Measurements from ENCODE around the gene CNPY1. TPM values are rescaled to one million over a fixed set of nuclear protein-coding genes. Genes with fewer than 3 reads are reported as not detected.

Gene CNPY1
- total and polyA plus RNA-seq, 5 donors, result not detected

DNA sequence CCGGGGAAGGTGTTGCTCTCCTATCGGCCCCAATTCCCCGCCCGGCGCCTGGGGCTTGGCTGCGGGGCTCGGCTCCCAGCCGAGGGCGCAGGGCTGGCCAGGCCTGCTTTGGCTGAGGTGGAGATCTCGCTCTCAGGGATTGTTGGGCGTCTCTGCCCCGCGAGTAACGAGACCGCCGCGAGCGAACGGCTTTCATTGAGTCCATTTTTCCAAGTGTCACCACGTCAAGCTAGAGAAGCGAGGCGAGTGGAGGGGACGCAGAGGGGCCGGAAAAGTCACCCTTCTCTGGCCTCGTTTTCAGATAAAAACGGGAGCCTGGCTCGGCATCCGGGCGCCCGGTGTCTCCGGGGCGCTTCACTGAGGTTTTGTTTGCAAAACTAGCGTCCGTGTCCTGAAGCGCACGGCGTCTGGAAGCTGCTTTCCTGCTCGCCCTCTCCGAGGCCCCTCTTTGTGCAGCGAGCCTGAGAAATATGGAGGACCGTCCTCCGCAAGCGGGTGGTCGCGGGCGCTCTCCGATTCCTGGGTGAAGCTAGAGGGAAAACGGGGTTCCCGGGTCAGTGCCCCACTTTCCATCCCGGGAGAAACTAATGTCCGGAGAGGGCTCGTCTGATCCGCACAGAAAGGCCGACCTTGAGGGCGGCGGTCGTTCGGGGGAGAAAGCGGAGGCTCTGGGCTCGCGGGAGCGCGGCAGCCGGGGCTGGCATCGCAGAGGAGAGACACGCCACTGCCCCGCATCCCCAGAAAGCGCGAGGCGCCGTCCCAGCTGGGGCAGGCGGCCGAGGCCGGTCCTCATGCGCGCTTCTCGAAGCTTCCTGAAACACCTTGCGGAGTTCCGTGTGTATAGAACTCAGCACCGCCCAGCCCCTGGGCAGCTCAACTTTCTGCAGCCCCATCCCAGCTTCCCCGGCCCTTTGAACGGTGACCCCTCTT, 91.9 kb downstream of the CNPY1 start:
- Histone ChIP-seq H3K4me3 (ENCODE audit: low read length) (no peak overlapping the region), H3K27ac (ENCODE audit: low read length) (no peak overlapping the region), H3K9me3 (ENCODE audit: control insufficient read depth, low read length) (no peaks in the 10 kb centered on the region), H3K27me3 (ENCODE audit: control insufficient read depth, insufficient read depth) (no peaks in the 10 kb centered on the region), H3K4me1 (ENCODE audit: control insufficient read depth, insufficient read depth, low read length) (peaks cover 2% of the 10 kb centered on the region)
- no peak for ATAC-seq
- intact Hi-C loops (cut with DNase I), result no loop called here
- no peak for DNase-seq
- 1% methylated on average over 82 of the region's 82 CpGs for WGBS

- H3K27me3 ChIP-seq (ENCODE audit: control insufficient read depth, insufficient read depth), result no peaks in the 10 kb centered on the region
- WGBS, result 3% methylated on average over 57 of the region's 57 CpGs
- intact Hi-C loops (cut with DNase I), result no loop called here
Measured at GRCh38 chr7:155453296-155454182, 92.8 kb downstream of the CNPY1 start.

GRCh38 chr7:155452505-155453295, 93.7 kb downstream of the CNPY1 start:
- H3K27ac ChIP-seq (ENCODE audit: low read length), result no peak overlapping the region
- no peak for ATAC-seq
- no peak for DNase-seq
- intact Hi-C loops (cut with DNase I), result no loop called here
- no peak overlapping the region for H3K4me3 ChIP-seq (ENCODE audit: low read length)
- no peaks in the 10 kb centered on the region for H3K9me3 ChIP-seq (ENCODE audit: control insufficient read depth, low read length)
- no peaks in the 10 kb centered on the region for H3K27me3 ChIP-seq (ENCODE audit: control insufficient read depth, insufficient read depth)
- WGBS, result 22% methylated on average over 5 of the region's 5 CpGs
- H3K4me1 ChIP-seq (ENCODE audit: control insufficient read depth, insufficient read depth, low read length), result peaks cover 2% of the 10 kb centered on the region

More at GRCh38 chr7:155453296-155454182, 92.8 kb downstream of the CNPY1 start:
- no peak for ATAC-seq
- Histone ChIP-seq H3K4me1 (ENCODE audit: control insufficient read depth, insufficient read depth, low read length) (peaks cover 2% of the 10 kb centered on the region), H3K27ac (ENCODE audit: low read length) (no peak overlapping the region), H3K4me3 (ENCODE audit: low read length) (no peak overlapping the region), H3K9me3 (ENCODE audit: control insufficient read depth, low read length) (no peaks in the 10 kb centered on the region)
- no peak for DNase-seq

DNA sequence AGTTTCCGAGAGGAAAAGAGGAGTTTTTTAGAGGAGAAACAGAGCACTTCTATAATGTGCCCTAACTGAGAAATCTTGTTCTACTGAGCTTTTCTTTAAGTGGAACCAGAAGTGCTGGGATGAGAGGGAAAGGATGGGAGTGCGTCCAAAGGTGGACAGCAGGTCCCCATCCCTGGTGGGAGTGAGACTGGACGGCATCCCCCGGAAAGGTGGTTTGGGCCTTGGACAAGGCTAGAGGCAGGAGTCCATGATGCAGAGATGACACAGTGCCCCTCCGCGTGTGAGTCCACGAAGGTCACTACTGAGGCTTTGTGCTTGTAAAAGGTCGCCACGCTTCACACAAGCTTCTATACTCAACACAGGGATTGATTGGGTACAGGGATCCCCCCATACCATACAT, 94.5 kb downstream of the CNPY1 start:
- intact Hi-C loops (cut with DNase I), result no loop called here
- Histone ChIP-seq H3K9me3 (ENCODE audit: control insufficient read depth, low read length) (no peaks in the 10 kb centered on the region), H3K27ac (ENCODE audit: low read length) (no peak overlapping the region), H3K4me3 (ENCODE audit: low read length) (no peak overlapping the region), H3K4me1 (ENCODE audit: control insufficient read depth, insufficient read depth, low read length) (peaks cover 2% of the 10 kb centered on the region), H3K27me3 (ENCODE audit: control insufficient read depth, insufficient read depth) (no peaks in the 10 kb centered on the region)
- WGBS, result 10% methylated on average over 9 of the region's 9 CpGs
- DNase-seq (no peak), ATAC-seq (no peak)

Other genes with a start within 250 kb of the CNPY1 start
- 10 to 100 TPM; 14.1 to 19.6 (median 15.5) TPM for gene INSIG1, start 248.7 kb downstream of the CNPY1 start, total RNA-seq
- gene INSIG1, start 248.7 kb downstream of the CNPY1 start, polyA plus RNA-seq, result 21.5 TPM
- gene EN2, start 88.4 kb downstream of the CNPY1 start, total RNA-seq, result under 1 TPM in 2 of 4 donors, not detected in 2; 0.11 to 0.35 TPM
- gene EN2, start 88.4 kb downstream of the CNPY1 start, polyA plus RNA-seq, result 0.16 TPM
- gene RBM33, start 98.1 kb upstream of the CNPY1 start, total RNA-seq, result 10 to 100 TPM; 36.2 to 39.1 (median 38.2) TPM
- gene RBM33, start 98.1 kb upstream of the CNPY1 start, polyA plus RNA-seq, result 16.6 TPM